ENCODE measurements around the gene ITPRIPL2. TPM values are rescaled to one million over a fixed set of nuclear protein-coding genes. Genes with fewer than 3 reads are reported as not detected.

Gene ITPRIPL2
- total RNA-seq, 1 experiment from 2014 or later = 21.6 TPM

DNA sequence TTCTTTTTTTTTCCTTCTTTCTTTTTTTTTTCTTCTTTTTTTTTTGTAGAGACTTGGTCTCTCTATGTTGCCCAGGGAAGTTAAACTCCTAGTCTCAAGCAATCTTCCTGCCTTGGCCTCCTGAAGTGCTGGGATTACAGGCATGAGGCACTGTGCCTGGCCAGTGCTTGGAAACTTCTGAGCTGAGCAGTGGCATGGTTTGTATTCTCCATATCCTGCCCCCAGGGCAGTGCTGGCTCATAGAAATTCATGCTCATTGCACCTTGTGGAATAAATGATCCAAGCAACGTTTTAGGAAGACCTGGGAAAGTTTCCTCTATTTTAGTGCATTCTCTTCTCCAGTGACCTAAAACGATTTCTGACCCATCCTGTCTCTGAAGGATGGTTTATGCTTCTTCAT, 37.5 kb downstream of the ITPRIPL2 start:
- ChIA-PET POLR2A (ENCODE audit: unreplicated experiment) (interaction anchor here (0.6 to 0.7 kb wide), 2 partner anchors 21 to 218 kb away, joined by 3 to 5 read pairs; no protein-coding TSS in a partner anchor), CTCF (no interaction called here)
- H2AFZ ChIP-seq (ENCODE audit: low read length) = no peak overlapping the region
- no peaks in the 10 kb centered on the region for H4K20me1 ChIP-seq (ENCODE audit: low read length)
- TF ChIP-seq EZH2phosphoT487 (IDR thresholded peaks at IDR 0.05; ENCODE audit: borderline replicate concordance, low read length) (no peak), EZH2 (IDR thresholded peaks at IDR 0.05; ENCODE audit: low read length, unreplicated experiment) (no peak)
- TF ChIP-seq, protein P1, sequence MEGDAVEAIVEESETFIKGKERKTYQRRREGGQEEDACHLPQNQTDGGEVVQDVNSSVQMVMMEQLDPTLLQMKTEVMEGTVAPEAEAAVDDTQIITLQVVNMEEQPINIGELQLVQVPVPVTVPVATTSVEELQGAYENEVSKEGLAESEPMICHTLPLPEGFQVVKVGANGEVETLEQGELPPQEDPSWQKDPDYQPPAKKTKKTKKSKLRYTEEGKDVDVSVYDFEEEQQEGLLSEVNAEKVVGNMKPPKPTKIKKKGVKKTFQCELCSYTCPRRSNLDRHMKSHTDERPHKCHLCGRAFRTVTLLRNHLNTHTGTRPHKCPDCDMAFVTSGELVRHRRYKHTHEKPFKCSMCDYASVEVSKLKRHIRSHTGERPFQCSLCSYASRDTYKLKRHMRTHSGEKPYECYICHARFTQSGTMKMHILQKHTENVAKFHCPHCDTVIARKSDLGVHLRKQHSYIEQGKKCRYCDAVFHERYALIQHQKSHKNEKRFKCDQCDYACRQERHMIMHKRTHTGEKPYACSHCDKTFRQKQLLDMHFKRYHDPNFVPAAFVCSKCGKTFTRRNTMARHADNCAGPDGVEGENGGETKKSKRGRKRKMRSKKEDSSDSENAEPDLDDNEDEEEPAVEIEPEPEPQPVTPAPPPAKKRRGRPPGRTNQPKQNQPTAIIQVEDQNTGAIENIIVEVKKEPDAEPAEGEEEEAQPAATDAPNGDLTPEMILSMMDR (conservative IDR thresholded peaks at IDR 0.05; ENCODE audit: low read depth, low read length) = no peak
- H3K79me2 ChIP-seq (ENCODE audit: low read length) = no peaks in the 10 kb centered on the region
- peak; percentile 26 for DNase-seq
- no peaks in the 10 kb centered on the region for H3K36me3 ChIP-seq (ENCODE audit: low read depth, low read length)
- no peak for ATAC-seq
- H3K9ac ChIP-seq (ENCODE audit: low read length) = no peak overlapping the region
- no peaks in the 10 kb centered on the region for H3F3A ChIP-seq (ENCODE audit: low read length, unreplicated experiment)
- H3K9me2 ChIP-seq (replicated peaks; ENCODE audit: low read length) = no peaks in the 10 kb centered on the region
- no peaks in the 10 kb centered on the region for H3K9me3 ChIP-seq (ENCODE audit: low read length)
- no peaks in the 10 kb centered on the region for H3K4me1 ChIP-seq (ENCODE audit: insufficient read depth, low read length)
- no peaks in the 10 kb centered on the region for H3K27me3 ChIP-seq (ENCODE audit: low read length)
- intact Hi-C loops (cut with micrococcal nuclease) = no loop called here
- no peak overlapping the region for H3K4me2 ChIP-seq (ENCODE audit: low read length)
- no TSS peak for BruUV-seq (replicated peaks)
- H3K4me3 ChIP-seq (ENCODE audit: low read length) = no peak overlapping the region
- H3K27ac ChIP-seq (ENCODE audit: low read length) = no peak overlapping the region

DNA sequence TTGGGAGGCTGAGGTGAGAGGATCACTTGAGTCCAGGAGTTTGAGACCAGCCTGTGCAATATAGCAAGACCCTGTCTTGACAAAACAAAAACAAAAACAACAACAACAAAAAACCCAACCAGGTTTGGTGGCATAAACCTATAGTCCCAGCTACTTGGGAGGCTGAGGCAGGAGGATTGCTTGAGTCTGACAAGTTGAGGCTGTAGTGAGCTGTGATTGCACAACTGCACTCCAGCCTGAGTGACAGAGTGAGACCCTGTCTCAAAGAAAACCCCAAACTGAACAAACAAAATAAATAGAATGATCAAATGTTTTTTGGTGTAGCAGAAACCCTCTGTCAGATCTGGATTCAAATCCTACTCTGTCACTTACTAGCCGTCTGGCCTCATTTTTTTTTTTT, 38.3 kb downstream of the ITPRIPL2 start:
- H3K79me2 ChIP-seq (ENCODE audit: low read length) = no peaks in the 10 kb centered on the region
- ATAC-seq (no peak), DNase-seq (no peak)
- no peak for TF ChIP-seq EZH2 (IDR thresholded peaks at IDR 0.05; ENCODE audit: low read length, unreplicated experiment)
- TF ChIP-seq EZH2phosphoT487 (IDR thresholded peaks at IDR 0.05; ENCODE audit: borderline replicate concordance, low read length) = no peak
- TF ChIP-seq, protein P1 (conservative IDR thresholded peaks at IDR 0.05; ENCODE audit: low read depth, low read length) = no peak
- no peak overlapping the region for H2AFZ ChIP-seq (ENCODE audit: low read length)
- H3K9me2 ChIP-seq (replicated peaks; ENCODE audit: low read length) = no peaks in the 10 kb centered on the region
- H3K4me1 ChIP-seq (ENCODE audit: insufficient read depth, low read length) = no peaks in the 10 kb centered on the region
- H3K36me3 ChIP-seq (ENCODE audit: low read depth, low read length) = no peaks in the 10 kb centered on the region
- no peak overlapping the region for H3K9ac ChIP-seq (ENCODE audit: low read length)
- H3F3A ChIP-seq (ENCODE audit: low read length, unreplicated experiment) = no peaks in the 10 kb centered on the region
- ChIA-PET POLR2A (ENCODE audit: unreplicated experiment) (no interaction called here), CTCF (no interaction called here)
- no peak overlapping the region for H3K27ac ChIP-seq (ENCODE audit: low read length)
- H3K4me3 ChIP-seq (ENCODE audit: low read length) = no peak overlapping the region
- no peak overlapping the region for H3K4me2 ChIP-seq (ENCODE audit: low read length)
- no peaks in the 10 kb centered on the region for H3K27me3 ChIP-seq (ENCODE audit: low read length)
- no TSS peak for BruUV-seq (replicated peaks)
- H3K9me3 ChIP-seq (ENCODE audit: low read length) = no peaks in the 10 kb centered on the region
- no peaks in the 10 kb centered on the region for H4K20me1 ChIP-seq (ENCODE audit: low read length)
- intact Hi-C loops (cut with micrococcal nuclease) = no loop called here

DNA sequence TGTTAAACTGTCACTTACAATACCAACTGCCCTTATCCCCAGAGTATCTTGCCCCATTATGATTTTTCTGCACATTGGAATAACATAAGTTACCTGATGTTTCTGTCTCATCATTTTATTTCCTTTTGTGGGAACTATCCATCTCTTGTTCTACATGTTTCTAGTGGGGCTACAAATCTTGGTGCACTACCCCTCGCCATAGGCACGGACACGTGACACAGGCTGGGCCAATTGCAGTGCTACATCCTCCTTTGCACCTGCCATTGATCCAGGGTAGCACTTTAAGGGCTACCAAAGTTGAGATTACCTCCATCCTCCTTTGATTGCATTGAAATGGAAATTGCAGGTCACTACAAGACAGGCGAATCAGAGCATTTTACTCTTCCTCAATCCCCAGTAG, 40.1 kb downstream of the ITPRIPL2 start:
- peak; percentile 62 for DNase-seq
- CTCF ChIA-PET = no interaction called here
- no TSS peak for BruUV-seq (replicated peaks)
- H3K36me3 ChIP-seq (ENCODE audit: low read depth, low read length) = no peaks in the 10 kb centered on the region
- H3K4me2 ChIP-seq (ENCODE audit: low read length) = no peak overlapping the region
- no peaks in the 10 kb centered on the region for H3K79me2 ChIP-seq (ENCODE audit: low read length)
- no peaks in the 10 kb centered on the region for H3K27me3 ChIP-seq (ENCODE audit: low read length)
- TF ChIP-seq, protein P1 (conservative IDR thresholded peaks at IDR 0.05; ENCODE audit: low read depth, low read length) = no peak
- TF ChIP-seq EZH2phosphoT487 (IDR thresholded peaks at IDR 0.05; ENCODE audit: borderline replicate concordance, low read length) = no peak
- no peak for TF ChIP-seq EZH2 (IDR thresholded peaks at IDR 0.05; ENCODE audit: low read length, unreplicated experiment)
- no peaks in the 10 kb centered on the region for H3K9me2 ChIP-seq (replicated peaks; ENCODE audit: low read length)
- POLR2A ChIA-PET (ENCODE audit: unreplicated experiment) = no interaction called here
- H4K20me1 ChIP-seq (ENCODE audit: low read length) = no peaks in the 10 kb centered on the region
- no peak overlapping the region for H3K27ac ChIP-seq (ENCODE audit: low read length)
- no peak overlapping the region for H3K9ac ChIP-seq (ENCODE audit: low read length)
- no peaks in the 10 kb centered on the region for H3K4me1 ChIP-seq (ENCODE audit: insufficient read depth, low read length)
- H2AFZ ChIP-seq (ENCODE audit: low read length) = peak overlapping the region; percentile 66
- no peaks in the 10 kb centered on the region for H3F3A ChIP-seq (ENCODE audit: low read length, unreplicated experiment)
- H3K4me3 ChIP-seq (ENCODE audit: low read length) = no peak overlapping the region
- intact Hi-C loops (cut with micrococcal nuclease) = no loop called here
- ATAC-seq = no peak
- H3K9me3 ChIP-seq (ENCODE audit: low read length) = no peaks in the 10 kb centered on the region
